HepG2 (cell line): ENCODE results near the gene ABHD15. TPM values are rescaled to one million over a fixed set of nuclear protein-coding genes. Genes with fewer than 3 reads are reported as not detected.
A peak's percentile ranks its signal among the peaks of the same experiment; 100 is the strongest.

ENCODE experiments used
- ATAC-seq: fragments of 200-7000 bp; cut with Tn5 transposase; 3 replicates; pipeline ENCODE4 v1.9.1; 2020; ENCODE audit warnings: mild to moderate bottlenecking, moderate library complexity
- BruUV-seq: library from RNA; stranded (reverse); fragments of 400-500 nt; replicated peaks from 2 replicates; lab custom pipeline; 2021; lab: Mats Ljungman, UMichigan
- CTCF ChIA-PET: fragments of 300-600 bp; formaldehyde crosslinking; extraction: SDS; loops from one replicate; lab custom pipeline; 2021; ENCODE audit warnings: low total read pairs, inconsistent platforms, low intra/inter-chr PET ratio; lab: Yijun Ruan, JAX
- POLR2A ChIA-PET: fragments of 350-600 bp; sonication (Branson Sonifier 250); formaldehyde crosslinking; loops from one replicate; lab custom pipeline; 2020; ENCODE audit warnings: antibody characterized with exemption, inconsistent platforms; lab: Yijun Ruan, JAX
- DNase-seq: peaks from one replicate; pipeline ENCODE4 v3.0.0-alpha.2; 2015; ENCODE audit warnings: low spot score
- FAIRE-seq: peaks from 3 replicates; lab custom pipeline; 2011; peaks lifted over from hg19 to GRCh38; lab: Jason Lieb, UNC
- H2AFZ ChIP-seq: one replicate; pipeline ENCODE4 v1.6.1; 2011; ENCODE audit warnings: low read length, inconsistent platforms
- H3K27ac ChIP-seq: fragments of 300-600 bp; 3 replicates; pipeline ENCODE4 v1.8.0; 2011; ENCODE audit warnings: mixed run types, mild to moderate bottlenecking, mixed read lengths, low read length, inconsistent platforms; ENCODE audit not compliant: insufficient read depth; ENCODE audit errors: extremely low read length
- H3K27me3 ChIP-seq, 2 experiments: fragments of 200-600 bp in 1 of 2; 2 replicates in 1 of 2; 3 replicates in 1 of 2; pipeline versions ENCODE4 v1.6.0 to v1.8.0; 2011; ENCODE audit warnings: low read length in 2 of 2, mild to moderate bottlenecking in 2 of 2, moderate library complexity in 2 of 2, inconsistent platforms in 1 of 2; ENCODE audit not compliant: insufficient read depth in 2 of 2, control insufficient read depth in 1 of 2
- H3K36me3 ChIP-seq, 2 experiments: fragments of 200-600 bp in 1 of 2; replicated peaks in 1 of 2; 2 replicates in 1 of 2; 3 replicates in 1 of 2; pipeline versions ENCODE4 v1.5.1 to v1.8.0; 2011; ENCODE audit warnings: low read length in 2 of 2, inconsistent platforms in 1 of 2; ENCODE audit not compliant: insufficient read depth in 2 of 2, control insufficient read depth in 1 of 2
- H3K4me1 ChIP-seq: 2 replicates; pipeline ENCODE4 v1.5.1; 2012; ENCODE audit warnings: low read length, inconsistent platforms; ENCODE audit not compliant: insufficient read depth
- H3K4me2 ChIP-seq: 2 replicates; pipeline ENCODE4 v1.6.0; 2011; ENCODE audit warnings: low read depth, low read length, inconsistent platforms
- H3K4me3 ChIP-seq, 3 experiments: fragments of 200-600 bp in 1 of 3; sonication (generic), shearing (Covaris generic) in 1 of 3; replicated peaks in 1 of 3; 2 replicates each; pipeline ENCODE4 v1.5.1; 2011 to 2016; ENCODE audit warnings: low read length in 3 of 3, inconsistent platforms in 2 of 3, low read depth in 2 of 3, mild to moderate bottlenecking in 2 of 3, control low read depth in 1 of 3, mixed read lengths in 1 of 3; ENCODE audit not compliant: insufficient read depth in 1 of 3
- H3K79me2 ChIP-seq: one replicate; pipeline ENCODE4 v1.6.1; 2011; ENCODE audit warnings: low read length, inconsistent platforms; ENCODE audit not compliant: insufficient read depth
- H3K9ac ChIP-seq: 2 replicates; pipeline ENCODE4 v1.6.0; 2011; ENCODE audit warnings: mild to moderate bottlenecking, low read depth, low read length, inconsistent platforms; ENCODE audit not compliant: insufficient read depth
- H3K9me3 ChIP-seq: 2 replicates; pipeline ENCODE4 v1.5.1; 2012; ENCODE audit warnings: mild to moderate bottlenecking, low read length
- H4K20me1 ChIP-seq: 2 replicates; pipeline ENCODE4 v1.6.0; 2011; ENCODE audit warnings: inconsistent platforms, mild to moderate bottlenecking, low read length, moderate library complexity; ENCODE audit not compliant: insufficient read depth
- CBX1 ChIP-seq: IDR thresholded peaks from one replicate; pipeline ENCODE4 v1.6.1; 2016; ENCODE audit warnings: antibody characterized with exemption, low read depth
- CREB1 ChIP-seq, 2 experiments: fragments of 450-650 bp in 1 of 2; IDR thresholded peaks; 2 replicates each; pipeline ENCODE4 v1.6.1; 2016 to 2017; ENCODE audit warnings: control low read depth in 1 of 2, mild to moderate bottlenecking in 1 of 2, missing compliant biosample characterization in 1 of 2, missing genetic modification characterization in 1 of 2
- EP300 ChIP-seq, 3 experiments: sonication (generic) in 1 of 3; formaldehyde crosslinking in 1 of 3; IDR thresholded peaks; 2 replicates each; pipeline versions ENCODE4 v1.5.1 to v1.6.1; 2011 to 2020; ENCODE audit warnings: low read depth in 2 of 3, low read length in 2 of 3, borderline replicate concordance in 1 of 3, improper control_type of control experiment in 1 of 3, mild to moderate bottlenecking in 1 of 3, missing genetic modification reagents in 1 of 3, moderate library complexity in 1 of 3
- MXD4 ChIP-seq: IDR thresholded peaks from 2 replicates; pipeline ENCODE4 v1.6.1; 2016; ENCODE audit warnings: mild to moderate bottlenecking, missing biosample characterization, missing genetic modification reagents
- MYC ChIP-seq: sonication (generic); formaldehyde crosslinking; IDR thresholded peaks from 2 replicates; pipeline ENCODE4 v1.9.0; 2021; ENCODE audit warnings: missing genetic modification reagents, borderline replicate concordance
- SRSF1 ChIP-seq: fragments of 200-400 bp; formaldehyde crosslinking; optimal IDR thresholded peaks from 2 replicates; pipeline ENCODE3; 2017; ENCODE audit warnings: mild to moderate bottlenecking, low read depth, low read length, moderate library complexity
- ZNF124 ChIP-seq: sonication (generic); formaldehyde crosslinking; IDR thresholded peaks from 2 replicates; pipeline ENCODE4 v1.4.0; 2020; ENCODE audit warnings: missing genetic modification reagents
- ZNF143 ChIP-seq: sonication (generic); formaldehyde crosslinking; IDR thresholded peaks from 2 replicates; pipeline ENCODE4 v1.4.0; 2020; ENCODE audit warnings: missing genetic modification reagents
- ZNF558 ChIP-seq: sonication (generic); formaldehyde crosslinking; IDR thresholded peaks from 2 replicates; pipeline ENCODE4 v1.9.0; 2022; ENCODE audit warnings: mild to moderate bottlenecking, missing genetic modification reagents, borderline replicate concordance
- ZNF564 ChIP-seq: sonication (generic); formaldehyde crosslinking; IDR thresholded peaks from 2 replicates; pipeline ENCODE4 v1.8.1; 2023; ENCODE audit warnings: mild to moderate bottlenecking, missing genetic modification reagents
- ZNF598 ChIP-seq: sonication (generic); formaldehyde crosslinking; IDR thresholded peaks from 2 replicates; pipeline ENCODE4 v1.5.1; 2020; ENCODE audit warnings: mild to moderate bottlenecking, missing genetic modification reagents, borderline replicate concordance
- WGBS: methylation state at CpG from one replicate; pipeline ENCODE4 v1.1.6; 2017; ENCODE audit warnings: low lambda C conversion rate; 5-methylcytosine and 5-hydroxymethylcytosine counted together
- in situ Hi-C: cut with HindIII; loops from 2 replicates; pipeline ENCODE4 v1.10.0; 2017; ENCODE audit warnings: low pct_unique_long_range_greater_than_20kb; ENCODE audit not compliant: extremely low pct_ligation_motif_present
- intact Hi-C: fragments of 100-400 bp; cut with micrococcal nuclease; formaldehyde crosslinking; loops from one replicate; pipeline ENCODE4 v1.10.0; 2022; ENCODE audit not compliant: unreplicated experiment
- polyA plus RNA-seq, 8 experiments: library from polyadenylated mRNA; depleted of rRNA in 3 of 8; stranded (reverse) in 7 of 8; unstranded in 1 of 8; fragments of >200 nt; fragmentation: Illumina TruSeq in 4 of 8; extraction: Trizol in 4 of 8; gene quantifications; 2 replicates each; pipeline versions ENCODE4 v1.2.1 to v1.2.3, GENCODE V29; 2011 to 2016; ENCODE audit warnings: low read depth in 4 of 8, missing spikeins in 1 of 8, mixed read lengths in 1 of 8; ENCODE audit not compliant: insufficient read depth in 1 of 8
- total RNA-seq, 5 experiments: library from RNA; depleted of rRNA; stranded (reverse); fragments of >200 nt; fragmentation: Illumina TruSeq; extraction: Trizol; gene quantifications; 2 replicates each; pipeline ENCODE4 v1.2.3, GENCODE V29; 2016; ENCODE audit warnings: low read depth in 1 of 5
- TF ChIP-seq, protein P1 (sequence below): sonication (generic); formaldehyde crosslinking; IDR thresholded peaks from 2 replicates; pipeline ENCODE4 v1.4.0; 2020; ENCODE audit warnings: missing genetic modification reagents, mild to moderate bottlenecking, borderline replicate concordance
- TF ChIP-seq, protein P2 (sequence below): IDR thresholded peaks from 2 replicates; pipeline ENCODE4 v1.6.1; 2012; ENCODE audit warnings: low read depth, low read length, improper control_type of control experiment
- TF ChIP-seq, protein P3 (sequence below): sonication (generic); formaldehyde crosslinking; IDR thresholded peaks from 2 replicates; pipeline ENCODE4 v1.5.0; 2020; ENCODE audit warnings: missing genetic modification reagents

ABHD15 gene
- total and polyA plus RNA-seq, 2 of the 13 experiments (the other 11 are each of a cell fraction or from before 2014, with no cell fraction given): 2.4 to 7.7 TPM

DNA sequence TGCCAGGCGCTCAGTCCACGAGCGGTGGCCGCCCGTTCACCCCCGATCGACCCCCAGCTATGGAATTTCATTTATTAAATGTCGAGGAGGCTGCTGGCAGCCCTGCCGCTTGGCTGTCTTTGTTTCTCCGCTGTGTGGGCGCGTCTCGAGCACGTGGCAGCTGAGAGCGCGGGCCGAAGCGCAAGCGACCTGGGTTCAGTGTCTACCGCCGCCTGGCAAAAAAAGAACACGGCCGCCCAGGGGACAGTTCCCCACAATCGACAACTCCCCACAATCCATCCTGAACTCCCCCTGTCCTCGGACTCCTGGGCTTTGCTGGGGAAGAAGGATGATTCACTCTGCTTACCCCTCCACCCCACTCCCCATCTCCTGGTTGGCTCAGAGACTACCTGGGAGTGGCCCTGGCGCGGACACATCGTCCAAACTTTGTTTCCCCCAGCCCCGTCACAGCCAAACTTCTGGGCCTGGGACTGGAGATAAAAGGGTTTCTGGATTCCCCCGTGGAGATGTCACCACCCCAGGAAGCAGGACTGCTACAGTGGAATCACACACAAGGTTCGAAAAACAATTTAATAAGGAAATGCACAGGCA, 24.4 kb upstream of the ABHD15 start:
- intact Hi-C loops (loop anchor here (1.0 to 10.0 kb wide), 3 partner anchors 11 to 216 kb away; no protein-coding TSS in a partner anchor), in situ Hi-C loops (no loop called here)
- H2AFZ ChIP-seq: no peak overlapping the region
- H3K36me3 ChIP-seq: no peaks in the 10 kb centered on the region
- ChIA-PET CTCF (interaction anchor here (1.6 to 3.1 kb wide), 3 partner anchors 11 to 221 kb away, joined by 5 to 39 read pairs (median 10); no protein-coding TSS in a partner anchor), POLR2A (interaction anchor here (0.9 to 3.0 kb wide), 9 partner anchors 16 to 297 kb away, joined by 3 to 23 read pairs (median 7); partner anchors contain the start of genes ABHD15, NUFIP2 and TAOK1)
- peaks cover 14% of the 10 kb centered on the region; the same call in 1 of the 2 replicates for H4K20me1 ChIP-seq
- peaks cover 59% of the 10 kb centered on the region for H3K4me1 ChIP-seq
- peaks cover 23% of the 10 kb centered on the region for H3K79me2 ChIP-seq
- DNase-seq: peak; percentile 58
- peak overlapping the region; percentile 89 for H3K4me2 ChIP-seq
- peak; percentile 26 for FAIRE-seq
- TSS peak; percentile 54 for BruUV-seq
- WGBS: 0% methylated on average over 16 of the region's 31 CpGs
- ATAC-seq: peak; percentile 43
- peak overlapping the region; percentile 72 for H3K9ac ChIP-seq
- H3K9me3 ChIP-seq: no peaks in the 10 kb centered on the region
- H3K27me3 ChIP-seq: peaks cover 1 to 24% of the 10 kb centered on the region in 2 experiments; a peak in 3 of 5 replicates
- peak overlapping the region; percentile 62 for H3K27ac ChIP-seq
- peak overlapping the region; percentile 70 to 91 (median 89) for H3K4me3 ChIP-seq
- TF ChIP-seq ZNF558 (CRISPR knock-in tag) (no peak), EP300 (IDR thresholded peaks at IDR 0.05; ENCODE audit: low read depth in 2 of 2, low read length in 2 of 2) (no peak), EP300 (CRISPR knock-in tag; IDR thresholded peaks at IDR 0.05; ENCODE audit: borderline replicate concordance) (no peak), MXD4 (CRISPR knock-in tag) (peak; percentile 54; the same call in 1 of the 2 replicates), ZNF124 (CRISPR knock-in tag) (0 out of 2 replicates have a peak, but pooled peaks have one; percentile 43), ZNF143 (CRISPR knock-in tag) (no peak; the same call in 1 of the 2 replicates), CREB1 (IDR thresholded peaks at IDR 0.05) (no peak), CREB1 (CRISPR knock-in tag; IDR thresholded peaks at IDR 0.05) (no peak), SRSF1 (no peak), CBX1 (no peak), ZNF564 (CRISPR knock-in tag) (peak; percentile 52; the same call in 1 of the 2 replicates), MYC (CRISPR knock-in tag) (peak; percentile 85), ZNF598 (CRISPR knock-in tag) (0 out of 2 replicates have a peak, but pooled peaks have one; percentile 17)
- TF ChIP-seq, protein P1, sequence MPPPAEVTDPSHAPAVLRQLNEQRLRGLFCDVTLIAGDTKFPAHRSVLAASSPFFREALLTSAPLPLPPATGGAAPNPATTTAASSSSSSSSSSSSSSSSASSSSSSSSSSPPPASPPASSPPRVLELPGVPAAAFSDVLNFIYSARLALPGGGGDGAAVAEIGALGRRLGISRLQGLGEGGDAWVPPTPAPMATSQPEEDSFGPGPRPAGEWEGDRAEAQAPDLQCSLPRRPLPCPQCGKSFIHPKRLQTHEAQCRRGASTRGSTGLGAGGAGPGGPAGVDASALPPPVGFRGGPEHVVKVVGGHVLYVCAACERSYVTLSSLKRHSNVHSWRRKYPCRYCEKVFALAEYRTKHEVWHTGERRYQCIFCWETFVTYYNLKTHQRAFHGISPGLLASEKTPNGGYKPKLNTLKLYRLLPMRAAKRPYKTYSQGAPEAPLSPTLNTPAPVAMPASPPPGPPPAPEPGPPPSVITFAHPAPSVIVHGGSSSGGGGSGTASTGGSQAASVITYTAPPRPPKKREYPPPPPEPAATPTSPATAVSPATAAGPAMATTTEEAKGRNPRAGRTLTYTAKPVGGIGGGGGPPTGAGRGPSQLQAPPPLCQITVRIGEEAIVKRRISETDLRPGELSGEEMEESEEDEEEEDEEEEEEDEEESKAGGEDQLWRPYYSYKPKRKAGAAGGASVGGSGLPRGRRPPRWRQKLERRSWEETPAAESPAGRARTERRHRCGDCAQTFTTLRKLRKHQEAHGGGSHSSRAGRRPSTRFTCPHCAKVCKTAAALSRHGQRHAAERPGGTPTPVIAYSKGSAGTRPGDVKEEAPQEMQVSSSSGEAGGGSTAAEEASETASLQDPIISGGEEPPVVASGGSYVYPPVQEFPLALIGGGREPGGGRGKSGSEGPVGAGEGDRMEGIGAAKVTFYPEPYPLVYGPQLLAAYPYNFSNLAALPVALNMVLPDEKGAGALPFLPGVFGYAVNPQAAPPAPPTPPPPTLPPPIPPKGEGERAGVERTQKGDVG: no peak; the same call in 1 of the 2 replicates
- TF ChIP-seq, protein P2, sequence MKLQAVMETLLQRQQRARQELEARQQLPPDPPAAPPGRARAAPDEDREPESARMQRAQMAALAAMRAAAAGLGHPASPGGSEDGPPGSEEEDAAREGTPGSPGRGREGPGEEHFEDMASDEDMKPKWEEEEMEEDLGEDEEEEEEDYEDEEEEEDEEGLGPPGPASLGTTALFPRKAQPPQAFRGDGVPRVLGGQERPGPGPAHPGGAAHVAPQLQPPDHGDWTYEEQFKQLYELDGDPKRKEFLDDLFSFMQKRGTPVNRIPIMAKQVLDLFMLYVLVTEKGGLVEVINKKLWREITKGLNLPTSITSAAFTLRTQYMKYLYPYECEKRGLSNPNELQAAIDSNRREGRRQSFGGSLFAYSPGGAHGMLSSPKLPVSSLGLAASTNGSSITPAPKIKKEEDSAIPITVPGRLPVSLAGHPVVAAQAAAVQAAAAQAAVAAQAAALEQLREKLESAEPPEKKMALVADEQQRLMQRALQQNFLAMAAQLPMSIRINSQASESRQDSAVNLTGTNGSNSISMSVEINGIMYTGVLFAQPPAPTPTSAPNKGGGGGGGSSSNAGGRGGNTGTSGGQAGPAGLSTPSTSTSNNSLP: no peak
- TF ChIP-seq, protein P3, sequence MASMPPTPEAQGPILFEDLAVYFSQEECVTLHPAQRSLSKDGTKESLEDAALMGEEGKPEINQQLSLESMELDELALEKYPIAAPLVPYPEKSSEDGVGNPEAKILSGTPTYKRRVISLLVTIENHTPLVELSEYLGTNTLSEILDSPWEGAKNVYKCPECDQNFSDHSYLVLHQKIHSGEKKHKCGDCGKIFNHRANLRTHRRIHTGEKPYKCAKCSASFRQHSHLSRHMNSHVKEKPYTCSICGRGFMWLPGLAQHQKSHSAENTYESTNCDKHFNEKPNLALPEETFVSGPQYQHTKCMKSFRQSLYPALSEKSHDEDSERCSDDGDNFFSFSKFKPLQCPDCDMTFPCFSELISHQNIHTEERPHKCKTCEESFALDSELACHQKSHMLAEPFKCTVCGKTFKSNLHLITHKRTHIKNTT (CRISPR knock-in tag): no peak
